ENCODE results near the gene CD247.
A peak's percentile ranks its signal among the peaks of the same experiment; 100 is the strongest.

DNA sequence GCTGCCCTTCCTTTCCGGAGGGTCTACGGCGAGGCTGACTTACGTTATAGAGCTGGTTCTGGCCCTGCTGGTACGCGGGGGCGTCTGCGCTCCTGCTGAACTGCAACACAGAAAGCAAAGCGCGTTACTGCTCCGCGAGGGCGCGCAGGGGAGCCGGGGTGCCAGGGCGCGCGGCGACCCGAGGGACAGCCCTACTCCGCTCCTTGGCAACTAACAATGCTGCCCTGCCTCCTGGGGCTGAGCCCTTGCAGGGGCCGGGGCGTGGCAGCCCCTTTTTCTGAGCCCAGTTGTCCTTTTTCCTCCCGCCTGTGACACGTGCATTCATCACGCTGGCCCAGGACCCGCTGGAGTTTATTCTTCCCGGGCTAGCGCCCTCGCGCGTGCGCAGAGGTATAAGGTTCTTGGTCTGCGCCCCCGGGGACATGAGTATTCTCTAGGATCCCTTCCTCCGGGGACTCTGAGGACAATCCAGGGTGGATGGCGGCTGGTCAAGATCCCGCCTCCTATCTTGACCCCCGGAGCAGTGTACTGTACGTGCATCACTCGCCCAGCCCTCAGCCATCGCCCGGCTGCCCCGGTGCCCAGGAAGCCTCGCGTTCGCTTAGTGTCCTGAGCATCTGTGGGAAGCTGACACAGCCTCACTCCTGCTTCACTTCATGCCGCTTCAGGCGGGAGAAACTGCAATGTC, 78.9 kb downstream of the CD247 start:
- TF ChIP-seq EZH2phosphoT487 (IDR thresholded peaks at IDR 0.05; ENCODE audit: low read depth, severe bottlenecking, unreplicated experiment): no peak
- peak; percentile 22 for TF ChIP-seq CTCF (IDR thresholded peaks at IDR 0.05; ENCODE audit: poor library complexity)
